Measurements from ENCODE around the gene GFRA1. TPM values are rescaled to one million over a fixed set of nuclear protein-coding genes. Genes with fewer than 3 reads are reported as not detected.
"Not testable (repeated sequence)": the region's sequence is repeated elsewhere in the genome, so short reads cannot be mapped to it uniquely, and the experiment has no call there.

The GFRA1 gene
- polyA plus RNA-seq, 3 donors, result not detected

- H3K9me3 Mint-ChIP-seq, result peaks cover 0 to 9% (median 3%) of the 10 kb centered on the region in 7 donors
- Histone ChIP-seq H4K20me1 (ENCODE audit: insufficient read depth, low read length) (no peaks in the 10 kb centered on the region), H2AFZ (ENCODE audit: insufficient read depth, low read depth, low read length, poor library complexity, severe bottlenecking) (no peak overlapping the region), H3K27me3 (ENCODE audit: control insufficient read depth in 2 of 2, insufficient read depth in 2 of 2, low read length in 2 of 2) (no peaks in the 10 kb centered on the region), H3K36me3 (replicated peaks in 1 of 2; ENCODE audit: control insufficient read depth in 1 of 2, insufficient read depth in 2 of 2, low read length in 2 of 2) (no peaks in the 10 kb centered on the region), H3K4me1 (ENCODE audit: control insufficient read depth in 1 of 2, insufficient read depth in 2 of 2, low read length in 2 of 2) (no peaks in the 10 kb centered on the region), H3K9me3 (replicated peaks in 1 of 2; ENCODE audit: control insufficient read depth in 1 of 2, insufficient read depth in 1 of 2, low read length in 2 of 2) (no peaks in the 10 kb centered on the region), H3K79me2 (ENCODE audit: insufficient read depth, low read length) (no peaks in the 10 kb centered on the region), H3K9ac (ENCODE audit: insufficient read depth, low read length, poor library complexity, severe bottlenecking) (no peak overlapping the region), H3K27ac (ENCODE audit: low read depth in 1 of 2, low read length in 2 of 2) (no peak overlapping the region), H3K4me3 (replicated peaks in 1 of 3; ENCODE audit: low read depth in 2 of 3, low read length in 3 of 3) (no peak overlapping the region), H3K4me2 (replicated peaks; ENCODE audit: extremely low read depth, low read length, poor library complexity, severe bottlenecking) (no peak overlapping the region)
- no peak overlapping the region for H3K4me3 Mint-ChIP-seq
- H3K27me3 Mint-ChIP-seq (ENCODE audit: low read depth in 3 of 3), result peaks cover 0 to 3% (median 0%) of the 10 kb centered on the region in 3 donors
- TF ChIP-seq, protein P1, sequence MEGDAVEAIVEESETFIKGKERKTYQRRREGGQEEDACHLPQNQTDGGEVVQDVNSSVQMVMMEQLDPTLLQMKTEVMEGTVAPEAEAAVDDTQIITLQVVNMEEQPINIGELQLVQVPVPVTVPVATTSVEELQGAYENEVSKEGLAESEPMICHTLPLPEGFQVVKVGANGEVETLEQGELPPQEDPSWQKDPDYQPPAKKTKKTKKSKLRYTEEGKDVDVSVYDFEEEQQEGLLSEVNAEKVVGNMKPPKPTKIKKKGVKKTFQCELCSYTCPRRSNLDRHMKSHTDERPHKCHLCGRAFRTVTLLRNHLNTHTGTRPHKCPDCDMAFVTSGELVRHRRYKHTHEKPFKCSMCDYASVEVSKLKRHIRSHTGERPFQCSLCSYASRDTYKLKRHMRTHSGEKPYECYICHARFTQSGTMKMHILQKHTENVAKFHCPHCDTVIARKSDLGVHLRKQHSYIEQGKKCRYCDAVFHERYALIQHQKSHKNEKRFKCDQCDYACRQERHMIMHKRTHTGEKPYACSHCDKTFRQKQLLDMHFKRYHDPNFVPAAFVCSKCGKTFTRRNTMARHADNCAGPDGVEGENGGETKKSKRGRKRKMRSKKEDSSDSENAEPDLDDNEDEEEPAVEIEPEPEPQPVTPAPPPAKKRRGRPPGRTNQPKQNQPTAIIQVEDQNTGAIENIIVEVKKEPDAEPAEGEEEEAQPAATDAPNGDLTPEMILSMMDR (IDR thresholded peaks at IDR 0.05), result no peak
- DNase-seq, result no peak
- H3K27ac Mint-ChIP-seq, result no peak overlapping the region
- no peaks in the 10 kb centered on the region for H3K36me3 Mint-ChIP-seq
- intact Hi-C loops (cut with micrococcal nuclease), result no loop called here
- no CpG with 5 or more reads among the region's 4 CpGs for WGBS (ENCODE audit: insufficient coverage)
- no peaks in the 10 kb centered on the region for H3K4me1 Mint-ChIP-seq
Observed at GRCh38 chr10:116053910-116054309, 219.1 kb downstream of the GFRA1 start.

- H2AFZ ChIP-seq (ENCODE audit: insufficient read depth, low read depth, low read length, poor library complexity, severe bottlenecking); intact Hi-C loops (cut with micrococcal nuclease); H3K27ac ChIP-seq (ENCODE audit: low read depth in 1 of 2, low read length in 2 of 2); H3K4me1 Mint-ChIP-seq; H3K27me3 Mint-ChIP-seq (ENCODE audit: low read depth in 3 of 3); DNase-seq; H3K9me3 ChIP-seq (replicated peaks in 1 of 2; ENCODE audit: control insufficient read depth in 1 of 2, insufficient read depth in 1 of 2, low read length in 2 of 2); H3K4me2 ChIP-seq (replicated peaks; ENCODE audit: extremely low read depth, low read length, poor library complexity, severe bottlenecking); H3K36me3 ChIP-seq (replicated peaks in 1 of 2; ENCODE audit: control insufficient read depth in 1 of 2, insufficient read depth in 2 of 2, low read length in 2 of 2); H3K4me1 ChIP-seq (ENCODE audit: control insufficient read depth in 1 of 2, insufficient read depth in 2 of 2, low read length in 2 of 2); H3K36me3 Mint-ChIP-seq; H3K9me3 Mint-ChIP-seq; H3K4me3 Mint-ChIP-seq; H4K20me1 ChIP-seq (ENCODE audit: insufficient read depth, low read length); H3K9ac ChIP-seq (ENCODE audit: insufficient read depth, low read length, poor library complexity, severe bottlenecking); H3K4me3 ChIP-seq (replicated peaks in 1 of 3; ENCODE audit: low read depth in 2 of 3, low read length in 3 of 3); H3K79me2 ChIP-seq (ENCODE audit: insufficient read depth, low read length); H3K27me3 ChIP-seq (ENCODE audit: control insufficient read depth in 2 of 2, insufficient read depth in 2 of 2, low read length in 2 of 2): not testable (repeated sequence)
- peak overlapping the region in 1 of 7 donors; percentile 38 for H3K27ac Mint-ChIP-seq
- WGBS (ENCODE audit: insufficient coverage), result no CpG with 5 or more reads among the region's 3 CpGs
Observed at GRCh38 chr10:116053009-116053730, 219.8 kb downstream of the GFRA1 start.

- H3K36me3 ChIP-seq (replicated peaks in 1 of 2; ENCODE audit: control insufficient read depth in 1 of 2, insufficient read depth in 2 of 2, low read length in 2 of 2); H3K4me1 ChIP-seq (ENCODE audit: control insufficient read depth in 1 of 2, insufficient read depth in 2 of 2, low read length in 2 of 2); intact Hi-C loops (cut with micrococcal nuclease); DNase-seq; H3K27ac ChIP-seq (ENCODE audit: low read depth in 1 of 2, low read length in 2 of 2); H3K4me2 ChIP-seq (replicated peaks; ENCODE audit: extremely low read depth, low read length, poor library complexity, severe bottlenecking); H3K27ac Mint-ChIP-seq; H3K27me3 ChIP-seq (ENCODE audit: control insufficient read depth in 2 of 2, insufficient read depth in 2 of 2, low read length in 2 of 2); H3K79me2 ChIP-seq (ENCODE audit: insufficient read depth, low read length); H3K9ac ChIP-seq (ENCODE audit: insufficient read depth, low read length, poor library complexity, severe bottlenecking); H3K4me1 Mint-ChIP-seq; H4K20me1 ChIP-seq (ENCODE audit: insufficient read depth, low read length); H3K36me3 Mint-ChIP-seq; H3K9me3 ChIP-seq (replicated peaks in 1 of 2; ENCODE audit: control insufficient read depth in 1 of 2, insufficient read depth in 1 of 2, low read length in 2 of 2); H3K9me3 Mint-ChIP-seq; H3K4me3 Mint-ChIP-seq; H3K27me3 Mint-ChIP-seq (ENCODE audit: low read depth in 3 of 3); H2AFZ ChIP-seq (ENCODE audit: insufficient read depth, low read depth, low read length, poor library complexity, severe bottlenecking); H3K4me3 ChIP-seq (replicated peaks in 1 of 3; ENCODE audit: low read depth in 2 of 3, low read length in 3 of 3): not testable (repeated sequence)
- WGBS (ENCODE audit: insufficient coverage), result no CpG with 5 or more reads among the region's 3 CpGs
Observed at GRCh38 chr10:116052522-116052921, 220.5 kb downstream of the GFRA1 start.

Data from CD14-positive monocyte (primary cell).